HepG2 (cell line): ENCODE data around the gene SALL4. TPM values are rescaled to one million over a fixed set of nuclear protein-coding genes. Genes with fewer than 3 reads are reported as not detected.

Experiments
- ATAC-seq: fragments of 200-7000 bp; cut with Tn5 transposase; 3 replicates; pipeline ENCODE4 v1.9.1; 2020; ENCODE audit warnings: mild to moderate bottlenecking, moderate library complexity
- BruUV-seq: library from RNA; stranded (reverse); fragments of 400-500 nt; replicated peaks from 2 replicates; lab custom pipeline; 2021; lab: Mats Ljungman, UMichigan
- CTCF ChIA-PET: fragments of 300-600 bp; formaldehyde crosslinking; extraction: SDS; loops from one replicate; lab custom pipeline; 2021; ENCODE audit warnings: low total read pairs, inconsistent platforms, low intra/inter-chr PET ratio; lab: Yijun Ruan, JAX
- POLR2A ChIA-PET: fragments of 350-600 bp; sonication (Branson Sonifier 250); formaldehyde crosslinking; loops from one replicate; lab custom pipeline; 2020; ENCODE audit warnings: antibody characterized with exemption, inconsistent platforms; lab: Yijun Ruan, JAX
- DNase-seq: peaks from one replicate; pipeline ENCODE4 v3.0.0-alpha.2; 2015; ENCODE audit warnings: low spot score
- FAIRE-seq: peaks from 3 replicates; lab custom pipeline; 2011; peaks lifted over from hg19 to GRCh38; lab: Jason Lieb, UNC
- H2AFZ ChIP-seq: one replicate; pipeline ENCODE4 v1.6.1; 2011; ENCODE audit warnings: low read length, inconsistent platforms
- H3K27ac ChIP-seq: fragments of 300-600 bp; 3 replicates; pipeline ENCODE4 v1.8.0; 2011; ENCODE audit warnings: mixed run types, mild to moderate bottlenecking, mixed read lengths, low read length, inconsistent platforms; ENCODE audit not compliant: insufficient read depth; ENCODE audit errors: extremely low read length
- H3K27me3 ChIP-seq, 2 experiments: fragments of 200-600 bp in 1 of 2; 2 replicates in 1 of 2; 3 replicates in 1 of 2; pipeline versions ENCODE4 v1.6.0 to v1.8.0; 2011; ENCODE audit warnings: low read length in 2 of 2, mild to moderate bottlenecking in 2 of 2, moderate library complexity in 2 of 2, inconsistent platforms in 1 of 2; ENCODE audit not compliant: insufficient read depth in 2 of 2, control insufficient read depth in 1 of 2
- H3K36me3 ChIP-seq, 2 experiments: fragments of 200-600 bp in 1 of 2; replicated peaks in 1 of 2; 2 replicates in 1 of 2; 3 replicates in 1 of 2; pipeline versions ENCODE4 v1.5.1 to v1.8.0; 2011; ENCODE audit warnings: low read length in 2 of 2, inconsistent platforms in 1 of 2; ENCODE audit not compliant: insufficient read depth in 2 of 2, control insufficient read depth in 1 of 2
- H3K4me1 ChIP-seq: 2 replicates; pipeline ENCODE4 v1.5.1; 2012; ENCODE audit warnings: low read length, inconsistent platforms; ENCODE audit not compliant: insufficient read depth
- H3K4me2 ChIP-seq: 2 replicates; pipeline ENCODE4 v1.6.0; 2011; ENCODE audit warnings: low read depth, low read length, inconsistent platforms
- H3K4me3 ChIP-seq, 3 experiments: fragments of 200-600 bp in 1 of 3; sonication (generic), shearing (Covaris generic) in 1 of 3; replicated peaks in 1 of 3; 2 replicates each; pipeline ENCODE4 v1.5.1; 2011 to 2016; ENCODE audit warnings: low read length in 3 of 3, inconsistent platforms in 2 of 3, low read depth in 2 of 3, mild to moderate bottlenecking in 2 of 3, control low read depth in 1 of 3, mixed read lengths in 1 of 3; ENCODE audit not compliant: insufficient read depth in 1 of 3
- H3K79me2 ChIP-seq: one replicate; pipeline ENCODE4 v1.6.1; 2011; ENCODE audit warnings: low read length, inconsistent platforms; ENCODE audit not compliant: insufficient read depth
- H3K9ac ChIP-seq: 2 replicates; pipeline ENCODE4 v1.6.0; 2011; ENCODE audit warnings: mild to moderate bottlenecking, low read depth, low read length, inconsistent platforms; ENCODE audit not compliant: insufficient read depth
- H3K9me3 ChIP-seq: 2 replicates; pipeline ENCODE4 v1.5.1; 2012; ENCODE audit warnings: mild to moderate bottlenecking, low read length
- H4K20me1 ChIP-seq: 2 replicates; pipeline ENCODE4 v1.6.0; 2011; ENCODE audit warnings: inconsistent platforms, mild to moderate bottlenecking, low read length, moderate library complexity; ENCODE audit not compliant: insufficient read depth
- HNRNPL ChIP-seq: fragments of 200-400 bp; formaldehyde crosslinking; IDR thresholded peaks from 2 replicates; pipeline ENCODE4 v1.6.1; 2017; ENCODE audit warnings: mild to moderate bottlenecking, low read depth, low read length
- ISX ChIP-seq: sonication (generic); formaldehyde crosslinking; conservative IDR thresholded peaks from 2 replicates; pipeline ENCODE4 v1.5.0; 2020; ENCODE audit warnings: missing genetic modification reagents
- PCBP2 ChIP-seq: fragments of 200-400 bp; formaldehyde crosslinking; optimal IDR thresholded peaks from 2 replicates; pipeline ENCODE3; 2018; ENCODE audit warnings: low read length, low read depth; ENCODE audit not compliant: poor library complexity, severe bottlenecking
- PITX1 ChIP-seq: sonication (generic); formaldehyde crosslinking; IDR thresholded peaks from 2 replicates; pipeline ENCODE4 v1.5.1; 2020; ENCODE audit warnings: mild to moderate bottlenecking, missing genetic modification reagents
- ZNF441 ChIP-seq: sonication (generic); formaldehyde crosslinking; IDR thresholded peaks from 2 replicates; pipeline ENCODE4 v1.7.0; 2021; ENCODE audit warnings: missing genetic modification reagents, borderline replicate concordance
- ZNF552 ChIP-seq: sonication (generic); formaldehyde crosslinking; IDR thresholded peaks from 2 replicates; pipeline ENCODE4 v1.9.0; 2022; ENCODE audit warnings: missing genetic modification reagents, mild to moderate bottlenecking, borderline replicate concordance
- ZNF737 ChIP-seq: sonication (generic); formaldehyde crosslinking; IDR thresholded peaks from 2 replicates; pipeline ENCODE4 v1.5.0; 2020; ENCODE audit warnings: missing genetic modification reagents, mild to moderate bottlenecking, borderline replicate concordance
- WGBS: methylation state at CpG from one replicate; pipeline ENCODE4 v1.1.6; 2017; ENCODE audit warnings: low lambda C conversion rate; 5-methylcytosine and 5-hydroxymethylcytosine counted together
- in situ Hi-C: cut with HindIII; loops from 2 replicates; pipeline ENCODE4 v1.10.0; 2017; ENCODE audit warnings: low pct_unique_long_range_greater_than_20kb; ENCODE audit not compliant: extremely low pct_ligation_motif_present
- intact Hi-C: fragments of 100-400 bp; cut with micrococcal nuclease; formaldehyde crosslinking; loops from one replicate; pipeline ENCODE4 v1.10.0; 2022; ENCODE audit not compliant: unreplicated experiment
- polyA plus RNA-seq, 8 experiments: library from polyadenylated mRNA; depleted of rRNA in 3 of 8; stranded (reverse) in 7 of 8; unstranded in 1 of 8; fragments of >200 nt; fragmentation: Illumina TruSeq in 4 of 8; extraction: Trizol in 4 of 8; gene quantifications; 2 replicates each; pipeline versions ENCODE4 v1.2.1 to v1.2.3, GENCODE V29; 2011 to 2016; ENCODE audit warnings: low read depth in 4 of 8, missing spikeins in 1 of 8, mixed read lengths in 1 of 8; ENCODE audit not compliant: insufficient read depth in 1 of 8
- total RNA-seq, 5 experiments: library from RNA; depleted of rRNA; stranded (reverse); fragments of >200 nt; fragmentation: Illumina TruSeq; extraction: Trizol; gene quantifications; 2 replicates each; pipeline ENCODE4 v1.2.3, GENCODE V29; 2016; ENCODE audit warnings: low read depth in 1 of 5
- TF ChIP-seq, protein P1 (sequence below): sonication (generic); formaldehyde crosslinking; IDR thresholded peaks from 2 replicates; pipeline ENCODE4 v1.5.1; 2020; ENCODE audit warnings: mild to moderate bottlenecking, missing genetic modification reagents, moderate library complexity
- TF ChIP-seq, protein P2 (sequence below): sonication (generic); formaldehyde crosslinking; IDR thresholded peaks from 2 replicates; pipeline ENCODE4 v1.5.1; 2020; ENCODE audit warnings: missing genetic modification reagents, mild to moderate bottlenecking, borderline replicate concordance
- TF ChIP-seq, protein P3 (sequence below): sonication (generic); formaldehyde crosslinking; IDR thresholded peaks from 2 replicates; pipeline ENCODE4 v1.4.0; 2020; ENCODE audit warnings: missing genetic modification reagents
- TF ChIP-seq, protein P4 (sequence below): sonication (generic); formaldehyde crosslinking; IDR thresholded peaks from 2 replicates; pipeline ENCODE4 v1.8.0; 2022; ENCODE audit warnings: low read depth, missing genetic modification reagents

SALL4 gene
- total and polyA plus RNA-seq, 2 of the 13 experiments (the other 11 are each of a cell fraction or from before 2014, with no cell fraction given) = 0.33 to 1.8 TPM

DNA sequence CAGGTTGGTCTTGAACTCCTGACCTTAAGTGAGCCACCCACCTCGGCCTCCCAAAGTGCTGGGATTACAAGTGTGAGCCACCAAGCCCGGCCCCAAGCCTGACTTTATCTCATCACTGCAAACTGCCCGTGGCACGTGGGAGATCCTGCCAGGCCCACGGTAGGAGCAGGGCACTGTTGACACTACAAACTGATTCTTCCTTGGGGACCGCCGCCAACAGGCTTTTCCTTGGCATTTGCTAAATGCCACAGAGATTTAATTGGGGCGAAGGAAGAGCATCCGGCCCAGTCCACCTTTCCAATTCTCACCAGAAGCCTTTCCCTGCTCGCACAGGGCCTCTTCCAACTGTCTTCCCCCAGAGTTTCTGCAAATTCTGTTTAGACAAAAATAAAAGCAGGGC, 45.1 kb downstream of the SALL4 start:
- Histone ChIP-seq H3K79me2 (peaks cover 17% of the 10 kb centered on the region), H3K9ac (no peak overlapping the region), H3K36me3 (0 out of 5 replicates have a peak, but pooled peaks cover 0 to 2% of the 10 kb centered on the region in 2 experiments), H3K27me3 (no peaks in the 10 kb centered on the region), H2AFZ (no peak overlapping the region), H3K4me2 (no peak overlapping the region), H3K4me3 (no peak overlapping the region), H3K9me3 (no peaks in the 10 kb centered on the region), H4K20me1 (no peaks in the 10 kb centered on the region), H3K27ac (peak overlapping the region; percentile 11), H3K4me1 (peaks cover 62% of the 10 kb centered on the region)
- no peak for FAIRE-seq
- BruUV-seq = no TSS peak
- WGBS = 94% methylated on average over 9 of the region's 10 CpGs
- TF ChIP-seq, protein P1, sequence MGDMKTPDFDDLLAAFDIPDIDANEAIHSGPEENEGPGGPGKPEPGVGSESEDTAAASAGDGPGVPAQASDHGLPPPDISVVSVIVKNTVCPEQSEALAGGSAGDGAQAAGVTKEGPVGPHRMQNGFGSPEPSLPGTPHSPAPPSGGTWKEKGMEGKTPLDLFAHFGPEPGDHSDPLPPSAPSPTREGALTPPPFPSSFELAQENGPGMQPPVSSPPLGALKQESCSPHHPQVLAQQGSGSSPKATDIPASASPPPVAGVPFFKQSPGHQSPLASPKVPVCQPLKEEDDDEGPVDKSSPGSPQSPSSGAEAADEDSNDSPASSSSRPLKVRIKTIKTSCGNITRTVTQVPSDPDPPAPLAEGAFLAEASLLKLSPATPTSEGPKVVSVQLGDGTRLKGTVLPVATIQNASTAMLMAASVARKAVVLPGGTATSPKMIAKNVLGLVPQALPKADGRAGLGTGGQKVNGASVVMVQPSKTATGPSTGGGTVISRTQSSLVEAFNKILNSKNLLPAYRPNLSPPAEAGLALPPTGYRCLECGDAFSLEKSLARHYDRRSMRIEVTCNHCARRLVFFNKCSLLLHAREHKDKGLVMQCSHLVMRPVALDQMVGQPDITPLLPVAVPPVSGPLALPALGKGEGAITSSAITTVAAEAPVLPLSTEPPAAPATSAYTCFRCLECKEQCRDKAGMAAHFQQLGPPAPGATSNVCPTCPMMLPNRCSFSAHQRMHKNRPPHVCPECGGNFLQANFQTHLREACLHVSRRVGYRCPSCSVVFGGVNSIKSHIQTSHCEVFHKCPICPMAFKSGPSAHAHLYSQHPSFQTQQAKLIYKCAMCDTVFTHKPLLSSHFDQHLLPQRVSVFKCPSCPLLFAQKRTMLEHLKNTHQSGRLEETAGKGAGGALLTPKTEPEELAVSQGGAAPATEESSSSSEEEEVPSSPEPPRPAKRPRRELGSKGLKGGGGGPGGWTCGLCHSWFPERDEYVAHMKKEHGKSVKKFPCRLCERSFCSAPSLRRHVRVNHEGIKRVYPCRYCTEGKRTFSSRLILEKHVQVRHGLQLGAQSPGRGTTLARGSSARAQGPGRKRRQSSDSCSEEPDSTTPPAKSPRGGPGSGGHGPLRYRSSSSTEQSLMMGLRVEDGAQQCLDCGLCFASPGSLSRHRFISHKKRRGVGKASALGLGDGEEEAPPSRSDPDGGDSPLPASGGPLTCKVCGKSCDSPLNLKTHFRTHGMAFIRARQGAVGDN (CRISPR knock-in tag) = no peak
- TF ChIP-seq ISX (CRISPR knock-in tag) = no peak
- TF ChIP-seq, protein P2, sequence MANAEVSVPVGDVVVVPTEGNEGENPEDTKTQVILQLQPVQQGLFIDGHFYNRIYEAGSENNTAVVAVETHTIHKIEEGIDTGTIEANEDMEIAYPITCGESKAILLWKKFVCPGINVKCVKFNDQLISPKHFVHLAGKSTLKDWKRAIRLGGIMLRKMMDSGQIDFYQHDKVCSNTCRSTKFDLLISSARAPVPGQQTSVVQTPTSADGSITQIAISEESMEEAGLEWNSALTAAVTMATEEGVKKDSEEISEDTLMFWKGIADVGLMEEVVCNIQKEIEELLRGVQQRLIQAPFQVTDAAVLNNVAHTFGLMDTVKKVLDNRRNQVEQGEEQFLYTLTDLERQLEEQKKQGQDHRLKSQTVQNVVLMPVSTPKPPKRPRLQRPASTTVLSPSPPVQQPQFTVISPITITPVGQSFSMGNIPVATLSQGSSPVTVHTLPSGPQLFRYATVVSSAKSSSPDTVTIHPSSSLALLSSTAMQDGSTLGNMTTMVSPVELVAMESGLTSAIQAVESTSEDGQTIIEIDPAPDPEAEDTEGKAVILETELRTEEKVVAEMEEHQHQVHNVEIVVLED (CRISPR knock-in tag) = no peak
- TF ChIP-seq ZNF552 = no peak
- 0 out of 2 replicates have a peak, but pooled peaks have one; percentile 35 for TF ChIP-seq HNRNPL
- 0 out of 2 replicates have a peak, but pooled peaks have one; percentile 12 for TF ChIP-seq PITX1 (CRISPR knock-in tag)
- no peak for TF ChIP-seq PCBP2
- no peak for TF ChIP-seq ZNF441 (CRISPR knock-in tag)
- TF ChIP-seq, protein P3, sequence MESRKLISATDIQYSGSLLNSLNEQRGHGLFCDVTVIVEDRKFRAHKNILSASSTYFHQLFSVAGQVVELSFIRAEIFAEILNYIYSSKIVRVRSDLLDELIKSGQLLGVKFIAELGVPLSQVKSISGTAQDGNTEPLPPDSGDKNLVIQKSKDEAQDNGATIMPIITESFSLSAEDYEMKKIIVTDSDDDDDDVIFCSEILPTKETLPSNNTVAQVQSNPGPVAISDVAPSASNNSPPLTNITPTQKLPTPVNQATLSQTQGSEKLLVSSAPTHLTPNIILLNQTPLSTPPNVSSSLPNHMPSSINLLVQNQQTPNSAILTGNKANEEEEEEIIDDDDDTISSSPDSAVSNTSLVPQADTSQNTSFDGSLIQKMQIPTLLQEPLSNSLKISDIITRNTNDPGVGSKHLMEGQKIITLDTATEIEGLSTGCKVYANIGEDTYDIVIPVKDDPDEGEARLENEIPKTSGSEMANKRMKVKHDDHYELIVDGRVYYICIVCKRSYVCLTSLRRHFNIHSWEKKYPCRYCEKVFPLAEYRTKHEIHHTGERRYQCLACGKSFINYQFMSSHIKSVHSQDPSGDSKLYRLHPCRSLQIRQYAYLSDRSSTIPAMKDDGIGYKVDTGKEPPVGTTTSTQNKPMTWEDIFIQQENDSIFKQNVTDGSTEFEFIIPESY (CRISPR knock-in tag) = peak; percentile 19; the same call in 1 of the 2 replicates
- TF ChIP-seq, protein P4, sequence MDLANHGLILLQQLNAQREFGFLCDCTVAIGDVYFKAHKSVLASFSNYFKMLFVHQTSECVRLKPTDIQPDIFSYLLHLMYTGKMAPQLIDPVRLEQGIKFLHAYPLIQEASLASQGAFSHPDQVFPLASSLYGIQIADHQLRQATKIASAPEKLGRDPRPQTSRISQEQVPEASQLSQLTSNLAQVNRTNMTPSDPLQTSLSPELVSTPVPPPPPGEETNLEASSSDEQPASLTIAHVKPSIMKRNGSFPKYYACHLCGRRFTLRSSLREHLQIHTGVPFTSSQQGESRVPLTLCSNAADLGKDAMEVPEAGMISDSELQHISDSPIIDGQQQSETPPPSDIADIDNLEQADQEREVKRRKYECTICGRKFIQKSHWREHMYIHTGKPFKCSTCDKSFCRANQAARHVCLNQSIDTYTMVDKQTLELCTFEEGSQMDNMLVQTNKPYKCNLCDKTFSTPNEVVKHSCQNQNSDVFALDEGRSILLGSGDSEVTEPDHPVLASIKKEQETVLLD = no peak
- TF ChIP-seq ZNF737 (CRISPR knock-in tag) = no peak
- CTCF ChIA-PET = no interaction called here
- POLR2A ChIA-PET = interaction anchor here (1.3 kb wide), 1 partner anchor 10 kb away, joined by 5 read pairs; no protein-coding TSS in a partner anchor
- intact Hi-C loops = no loop called here
- ATAC-seq = no peak
- DNase-seq = no peak
- in situ Hi-C loops = loop anchor here (10.0 kb wide), 1 partner anchor 52 kb away; no protein-coding TSS in a partner anchor
